Kidney tubule cell (primary cell): ENCODE data around the gene CYP2D6.
"Not testable (repeated sequence)": the region's sequence is repeated elsewhere in the genome, so short reads cannot be mapped to it uniquely, and the experiment has no call there.

Experiments used
- DNase-seq: peaks from one replicate; pipeline ENCODE4 v3.0.0-alpha.2; 2018; ENCODE audit warnings: low spot score

Gene CYP2D6

DNA sequence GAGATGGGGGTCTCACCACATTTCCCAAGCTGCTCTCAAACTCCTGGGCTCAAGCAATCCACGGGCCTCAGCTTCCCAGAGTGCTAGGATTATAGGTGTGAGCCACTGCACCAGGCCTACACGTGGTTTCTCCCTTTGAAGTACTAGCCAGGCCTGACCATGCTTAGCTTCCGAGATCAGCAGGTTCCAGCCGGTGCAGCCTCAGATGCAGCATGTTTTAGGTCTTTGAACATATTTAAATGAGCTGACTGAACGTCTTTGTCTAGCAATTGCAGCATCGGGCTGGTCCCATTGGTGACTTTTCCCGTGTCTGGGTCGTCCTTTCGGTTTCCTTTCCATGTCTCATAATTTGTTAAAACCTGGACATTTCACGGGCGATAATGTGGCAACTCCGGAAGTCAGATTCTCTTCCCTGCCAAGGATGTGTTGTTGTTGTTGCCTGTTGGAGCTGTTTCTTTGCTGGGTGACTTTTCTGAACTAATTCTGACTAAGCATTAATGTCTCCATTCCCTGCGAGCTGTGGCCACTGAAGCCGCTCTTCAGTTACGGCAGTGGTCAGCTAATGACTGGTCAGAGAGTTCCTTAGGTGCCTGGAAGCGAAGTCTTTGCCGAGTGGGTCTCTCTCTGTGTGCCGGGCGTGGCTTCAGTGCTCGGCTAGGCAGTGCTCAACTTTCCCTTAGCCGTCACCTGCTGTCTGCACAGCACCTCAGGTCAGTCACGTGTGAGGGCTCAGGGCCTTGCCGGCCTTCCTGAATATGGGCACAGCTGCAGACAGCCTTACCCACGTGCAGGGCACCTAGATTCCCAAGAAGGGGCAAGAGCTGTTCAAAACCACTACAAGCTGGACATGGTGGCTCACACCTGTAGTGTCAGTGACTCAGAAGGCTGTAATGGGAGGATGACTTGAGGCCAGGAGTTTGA lies 3.8 kb upstream of the CYP2D6 start:
- peak; percentile 38 for DNase-seq

DNA sequence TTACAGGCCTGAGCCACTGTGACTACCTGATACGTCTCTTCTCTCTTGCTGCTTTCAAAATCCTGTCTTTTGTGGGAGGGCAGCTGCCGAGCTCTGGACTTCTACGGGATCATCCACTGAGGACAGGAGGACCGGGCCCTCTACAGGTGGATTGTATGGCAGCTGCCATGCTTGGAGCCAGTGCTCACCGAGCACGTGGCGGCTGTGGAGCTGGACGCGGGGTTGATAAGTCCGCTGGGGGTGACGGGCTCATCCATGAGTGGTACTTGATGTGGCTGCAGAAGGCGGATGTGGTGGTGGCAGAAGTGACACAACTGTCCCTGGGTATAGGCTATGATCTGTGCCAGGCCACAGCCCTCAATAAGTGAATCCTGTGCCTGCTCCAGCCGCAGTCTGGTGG lies 1.8 kb upstream of the CYP2D6 start:
- DNase-seq, result no peak

DNA sequence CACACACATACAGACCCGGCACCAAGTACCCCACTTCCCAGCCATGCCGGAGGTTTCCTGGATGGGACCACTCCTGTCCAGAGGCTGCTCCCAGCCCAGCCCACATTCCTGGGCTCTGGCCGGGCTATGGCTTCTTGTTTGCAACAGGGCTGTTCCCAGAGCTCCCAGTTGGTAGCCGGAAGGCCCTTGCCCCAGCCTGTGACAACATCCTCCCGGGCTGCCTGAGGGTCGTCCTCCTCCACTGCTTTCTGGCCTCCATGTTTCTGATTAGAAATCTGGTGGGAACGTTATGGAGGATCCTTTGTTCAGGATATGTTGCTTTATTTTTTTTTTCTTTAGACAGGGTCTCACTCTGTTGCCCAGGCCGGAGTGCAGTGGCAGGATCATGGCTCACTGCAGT lies 952 bp upstream of the CYP2D6 start:
- DNase-seq, result no peak

DNA sequence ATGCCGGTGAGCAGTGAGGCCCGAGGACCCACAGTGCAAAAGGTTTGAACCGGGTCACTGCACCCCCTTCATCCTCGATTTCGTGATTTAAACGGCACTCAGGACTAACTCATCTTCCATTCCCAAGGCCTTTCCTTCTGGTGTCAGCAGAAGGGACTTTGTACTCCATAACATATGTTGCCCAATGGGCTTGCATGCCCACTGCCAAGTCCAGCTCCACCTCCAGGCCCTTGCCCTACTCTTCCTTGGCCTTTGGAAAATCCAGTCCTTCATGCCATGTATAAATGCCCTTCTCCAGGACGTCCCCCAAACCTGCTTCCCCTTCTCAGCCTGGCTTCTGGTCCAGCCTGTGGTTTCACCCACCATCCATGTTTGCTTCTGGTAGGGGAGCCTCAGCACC lies 428 bp downstream of the CYP2D6 start:
- not testable (repeated sequence) for DNase-seq

DNA sequence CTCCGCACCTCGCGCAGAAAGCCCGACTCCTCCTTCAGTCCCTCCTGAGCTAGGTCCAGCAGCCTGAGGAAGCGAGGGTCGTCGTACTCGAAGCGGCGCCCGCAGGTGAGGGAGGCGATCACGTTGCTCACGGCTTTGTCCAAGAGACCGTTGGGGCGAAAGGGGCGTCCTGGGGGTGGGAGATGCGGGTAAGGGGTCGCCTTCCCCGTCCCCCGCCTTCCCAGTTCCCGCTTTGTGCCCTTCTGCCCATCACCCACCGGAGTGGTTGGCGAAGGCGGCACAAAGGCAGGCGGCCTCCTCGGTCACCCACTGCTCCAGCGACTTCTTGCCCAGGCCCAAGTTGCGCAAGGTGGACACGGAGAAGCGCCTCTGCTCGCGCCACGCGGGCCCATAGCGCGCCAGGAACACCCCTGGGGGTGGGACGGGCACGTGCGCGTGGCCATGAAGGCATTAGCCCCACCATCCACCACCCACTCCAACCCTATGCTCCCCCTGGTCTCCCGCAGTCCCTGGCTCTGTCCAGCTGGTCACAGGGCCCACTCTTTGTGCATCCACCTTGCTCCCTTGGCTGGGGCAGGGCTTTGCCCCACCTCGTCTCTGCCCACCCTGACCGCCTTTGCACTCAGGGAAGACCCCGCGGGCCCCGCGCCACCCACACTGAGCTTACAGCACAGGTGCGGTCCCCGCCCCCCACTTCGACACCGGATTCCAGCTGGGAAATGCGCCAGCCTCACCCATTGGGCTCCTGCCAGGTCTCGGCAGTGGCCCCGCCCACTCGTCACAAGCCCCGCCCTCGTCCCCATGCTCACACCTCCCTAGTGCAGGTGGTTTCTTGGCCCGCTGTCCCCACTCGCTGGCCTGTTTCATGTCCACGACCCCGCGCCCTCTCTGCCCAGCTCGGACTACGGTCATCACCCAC lies 1.6 kb downstream of the CYP2D6 start:
- not testable (repeated sequence) for DNase-seq

DNA sequence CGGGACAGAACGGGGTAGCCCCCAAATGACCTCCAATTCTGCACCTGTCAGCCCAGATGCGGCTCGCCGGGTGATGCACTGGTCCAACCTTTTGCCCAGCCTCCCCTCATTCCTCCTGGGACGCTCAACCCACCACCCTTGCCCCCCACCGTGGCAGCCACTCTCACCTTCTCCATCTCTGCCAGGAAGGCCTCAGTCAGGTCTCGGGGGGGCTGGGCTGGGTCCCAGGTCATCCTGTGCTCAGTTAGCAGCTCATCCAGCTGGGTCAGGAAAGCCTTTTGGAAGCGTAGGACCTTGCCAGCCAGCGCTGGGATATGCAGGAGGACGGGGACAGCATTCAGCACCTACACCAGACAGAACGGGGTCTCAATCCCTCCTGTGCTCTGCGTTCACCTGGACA lies 2.6 kb downstream of the CYP2D6 start:
- not testable (repeated sequence) for DNase-seq

DNA sequence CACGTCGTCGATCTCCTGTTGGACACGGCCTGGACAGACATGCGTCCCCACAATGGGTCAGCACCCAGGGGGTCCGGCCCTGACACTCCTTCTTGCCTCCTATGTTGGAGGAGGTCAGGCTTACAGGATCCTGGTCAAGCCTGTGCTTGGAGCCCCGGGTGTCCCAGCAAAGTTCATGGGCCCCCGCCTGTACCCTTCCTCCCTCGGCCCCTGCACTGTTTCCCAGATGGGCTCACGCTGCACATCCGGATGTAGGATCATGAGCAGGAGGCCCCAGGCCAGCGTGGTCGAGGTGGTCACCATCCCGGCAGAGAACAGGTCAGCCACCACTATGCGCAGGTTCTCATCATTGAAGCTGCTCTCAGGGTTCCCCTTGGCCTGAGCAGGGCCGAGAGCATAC lies 3.0 kb downstream of the CYP2D6 start:
- no peak for DNase-seq

DNA sequence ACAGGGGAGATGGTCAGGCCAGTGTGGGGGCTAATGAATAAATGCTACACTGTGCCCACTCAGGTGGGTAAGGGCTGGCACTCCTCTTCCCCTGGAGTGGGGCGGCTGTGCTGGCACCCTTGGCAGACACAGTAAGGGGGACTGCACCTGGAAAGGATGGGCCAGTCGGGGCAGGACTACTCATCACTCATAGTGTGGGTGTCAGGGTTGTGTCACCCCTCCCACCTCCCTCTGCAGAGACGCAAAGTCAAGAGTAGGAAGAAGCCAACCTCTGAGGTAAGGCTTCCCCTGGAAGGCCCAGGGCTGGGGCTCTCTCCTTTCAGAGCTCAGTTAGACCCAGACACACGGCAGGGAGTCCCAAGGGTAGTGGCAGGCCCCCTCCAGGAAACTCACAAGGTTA lies 7.1 kb downstream of the CYP2D6 start:
- not testable (repeated sequence) for DNase-seq

DNA sequence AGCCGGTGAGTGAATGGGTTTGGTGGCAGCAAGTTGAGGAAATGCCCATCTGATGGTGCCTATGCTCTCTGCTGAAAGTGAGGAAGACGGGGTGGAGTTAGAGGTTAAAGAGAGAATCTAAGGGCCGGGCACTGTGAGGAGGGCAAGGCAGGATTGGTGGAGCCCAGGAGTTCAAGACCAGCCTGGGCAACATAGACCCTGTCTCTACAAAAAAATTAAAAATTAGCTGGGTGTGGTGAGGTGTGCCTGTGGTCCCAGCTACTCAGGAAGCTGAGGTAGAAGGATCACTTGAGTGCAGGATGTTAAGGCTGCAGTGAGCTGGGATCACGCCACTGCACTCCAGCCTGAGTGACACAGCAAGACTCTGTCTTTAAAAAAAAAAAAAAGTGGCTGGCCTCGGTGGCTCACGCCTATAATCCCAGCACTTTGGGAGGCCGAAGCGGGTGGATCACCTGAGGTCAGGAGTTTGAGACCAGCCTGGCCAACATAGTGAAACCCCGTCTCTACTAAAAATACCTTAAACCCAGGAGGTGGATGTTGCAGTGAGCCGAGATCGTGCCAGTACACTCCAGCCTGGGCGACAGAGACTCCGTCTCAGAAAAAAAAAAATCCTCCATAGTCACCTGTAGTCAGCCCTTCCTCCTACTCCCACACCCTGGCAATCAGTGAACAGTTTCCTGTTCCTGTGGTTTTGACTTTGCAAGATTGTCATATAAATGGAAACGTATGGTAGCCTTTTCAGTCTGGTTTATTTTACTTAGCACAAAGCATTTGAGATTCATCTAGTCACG lies 10.2 kb downstream of the CYP2D6 start:
- DNase-seq, result not testable (repeated sequence)

DNA sequence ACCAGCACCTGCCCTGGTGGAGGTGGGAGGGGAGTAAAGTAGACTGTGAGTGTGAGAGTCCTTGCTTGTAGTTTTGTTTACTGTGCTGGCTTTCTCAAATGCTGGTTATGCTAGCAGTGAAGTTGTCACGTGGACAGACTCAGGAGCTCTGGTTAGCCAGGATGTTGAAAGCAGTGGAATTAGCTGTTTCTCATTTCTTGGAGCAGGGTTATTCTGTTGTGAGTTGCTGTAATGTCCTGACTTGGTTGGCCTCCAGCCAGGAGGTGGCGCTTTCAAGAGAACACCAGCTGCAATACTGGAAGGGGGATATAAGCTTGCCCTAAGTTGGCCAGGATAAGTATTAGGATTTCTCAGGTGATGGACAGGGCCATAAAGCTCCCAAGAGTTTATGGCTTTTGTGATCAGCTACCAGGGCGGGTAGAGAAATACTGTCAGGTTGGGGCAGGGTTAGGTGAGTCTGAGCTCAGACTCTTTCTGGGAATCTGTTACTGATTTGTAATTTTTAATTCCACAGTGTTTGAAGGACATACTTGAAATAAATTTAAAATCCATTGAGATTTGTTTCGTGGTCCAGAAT lies 13.7 kb downstream of the CYP2D6 start:
- peak; percentile 13 for DNase-seq

DNA sequence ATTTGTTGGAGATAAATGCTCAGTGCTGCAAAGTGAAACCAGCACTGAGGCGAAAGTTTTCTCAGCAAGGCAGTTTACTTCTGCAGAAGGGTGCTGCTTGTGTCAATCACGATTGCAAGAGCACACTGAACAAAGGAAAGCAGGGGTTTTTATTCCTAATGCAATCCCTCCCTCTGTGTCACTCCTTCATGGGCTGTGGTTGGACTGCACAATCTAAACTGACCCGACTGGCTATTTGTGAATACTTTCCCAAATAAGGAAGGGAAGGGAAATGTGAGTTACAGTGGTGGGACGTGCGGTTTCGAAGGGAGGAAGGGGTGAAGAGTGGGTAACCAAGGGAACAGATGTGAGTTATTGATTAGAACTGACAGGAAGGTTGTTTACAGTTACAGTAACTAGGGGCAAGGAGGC lies 15.2 kb downstream of the CYP2D6 start:
- DNase-seq, result not testable (repeated sequence)

DNA sequence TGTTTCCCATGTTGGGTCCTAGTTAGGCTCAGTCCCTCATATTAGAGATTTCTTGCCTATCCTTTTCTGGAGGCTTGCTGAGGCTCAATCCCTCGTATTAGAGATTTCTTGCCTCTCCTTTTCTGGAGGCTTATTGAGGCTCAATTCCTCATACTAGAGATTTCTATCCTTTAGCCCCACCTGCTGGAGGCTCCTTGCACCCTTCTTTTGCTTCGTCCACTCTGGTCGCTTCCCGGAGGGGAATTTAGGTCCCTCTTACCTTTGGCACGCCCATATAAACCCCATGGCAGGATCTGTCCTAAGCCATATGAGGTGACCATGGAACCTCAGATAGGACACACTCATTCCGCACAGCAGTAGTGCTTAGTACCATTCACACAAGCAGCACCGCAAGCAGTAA lies 15.9 kb downstream of the CYP2D6 start:
- DNase-seq, result no peak

DNA sequence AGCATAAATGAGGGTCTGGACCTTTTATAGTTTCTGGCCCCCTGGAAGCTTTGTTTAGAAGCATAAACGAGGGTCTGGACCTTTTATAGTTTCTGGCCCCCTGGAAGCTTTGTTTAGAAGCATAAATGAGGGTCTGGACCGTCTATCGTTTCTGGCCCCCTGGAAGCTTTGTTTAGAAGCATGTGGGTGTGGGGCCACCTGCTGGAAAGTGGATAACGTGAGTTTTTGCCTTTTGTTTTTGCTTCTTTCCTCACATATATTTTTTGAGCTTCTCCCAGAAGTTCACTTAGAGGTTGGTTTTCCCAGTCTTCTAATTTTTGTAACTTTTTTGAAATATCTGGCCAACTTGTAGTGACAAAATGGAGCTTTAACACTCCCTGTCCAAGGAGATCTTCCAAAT lies 17.8 kb downstream of the CYP2D6 start:
- not testable (repeated sequence) for DNase-seq

DNA sequence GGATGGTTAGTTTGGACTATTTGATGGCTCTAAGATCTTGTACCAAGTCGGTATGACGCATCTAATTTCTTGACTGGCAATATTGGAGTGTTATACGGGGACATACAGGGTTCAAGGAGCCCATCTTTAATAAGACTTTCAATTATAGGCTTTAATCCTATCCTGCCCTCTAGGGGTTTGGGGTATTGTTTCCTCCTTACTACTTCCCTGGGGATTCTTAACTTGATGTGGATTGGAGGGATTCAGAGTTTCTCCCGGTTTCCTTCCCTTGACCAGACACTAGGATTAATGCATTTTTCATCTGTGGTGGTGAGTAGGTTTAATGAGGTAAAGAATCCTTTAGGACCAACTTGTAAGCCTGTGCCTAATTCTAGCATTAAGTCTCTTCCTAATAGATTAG lies 18.8 kb downstream of the CYP2D6 start:
- no peak for DNase-seq

DNA sequence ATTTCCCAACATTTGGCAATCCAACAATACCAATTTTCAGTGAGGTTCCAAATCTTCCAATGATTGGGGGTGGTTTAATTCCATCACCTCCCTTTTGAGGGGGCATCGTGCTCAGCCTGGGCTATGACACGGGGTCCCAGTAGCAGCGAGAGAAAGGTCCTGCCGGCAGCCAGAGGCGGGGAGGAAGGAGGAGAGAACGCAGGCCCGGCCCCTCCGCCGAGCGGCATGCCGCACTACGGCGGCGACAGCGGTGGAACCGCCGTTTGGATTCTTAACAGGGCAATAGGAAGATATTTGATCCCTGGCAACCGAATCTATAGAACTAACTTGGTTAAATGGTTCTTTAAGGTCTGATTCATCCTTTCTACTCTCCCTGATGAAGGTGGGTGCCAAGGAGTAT lies 21.8 kb downstream of the CYP2D6 start:
- DNase-seq, result no peak

DNA sequence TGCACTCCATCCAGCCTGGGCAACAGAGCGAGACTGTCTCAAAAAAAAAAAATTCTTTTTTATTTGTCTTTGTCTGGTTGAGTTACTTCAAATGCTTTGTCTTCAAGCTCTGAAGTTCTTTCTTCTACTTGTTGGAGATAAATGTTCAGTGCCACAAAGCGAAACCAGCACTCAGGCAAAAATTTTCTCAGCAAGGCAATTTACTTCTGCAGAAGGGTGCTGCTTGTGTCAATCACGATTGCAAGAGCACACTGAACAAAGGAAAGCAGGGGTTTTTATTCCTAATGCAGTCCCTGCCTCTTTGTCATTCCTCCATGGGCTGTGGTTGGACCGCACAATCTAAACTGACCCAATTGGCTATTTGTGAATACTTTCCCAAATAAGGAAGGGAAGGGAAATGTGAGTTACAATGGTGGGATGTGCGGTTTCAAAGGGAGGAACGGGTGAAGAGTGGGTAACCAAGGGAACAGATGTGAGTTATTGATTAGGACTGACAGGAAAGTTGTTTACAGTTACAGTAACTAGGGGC lies 26.2 kb downstream of the CYP2D6 start:
- DNase-seq, result not testable (repeated sequence)

DNA sequence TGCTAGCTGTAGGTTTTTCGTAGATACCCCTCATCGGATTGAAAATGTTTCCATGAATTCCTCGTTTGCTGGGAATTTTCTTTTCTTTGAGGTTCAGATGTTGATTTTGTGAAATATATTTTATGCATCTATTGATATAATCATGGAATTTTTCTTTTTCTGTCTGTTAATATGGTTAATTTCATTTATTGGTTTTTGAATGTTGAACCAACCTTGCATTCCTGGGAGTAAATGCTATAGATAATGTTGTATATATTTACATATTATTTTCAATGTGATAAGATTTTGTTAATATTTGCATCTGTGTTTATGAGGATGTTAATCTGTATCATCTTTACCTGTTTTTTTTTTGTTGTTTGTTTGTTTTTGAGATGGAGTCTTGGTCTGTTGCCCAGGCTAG lies 29.4 kb downstream of the CYP2D6 start:
- no peak for DNase-seq

DNA sequence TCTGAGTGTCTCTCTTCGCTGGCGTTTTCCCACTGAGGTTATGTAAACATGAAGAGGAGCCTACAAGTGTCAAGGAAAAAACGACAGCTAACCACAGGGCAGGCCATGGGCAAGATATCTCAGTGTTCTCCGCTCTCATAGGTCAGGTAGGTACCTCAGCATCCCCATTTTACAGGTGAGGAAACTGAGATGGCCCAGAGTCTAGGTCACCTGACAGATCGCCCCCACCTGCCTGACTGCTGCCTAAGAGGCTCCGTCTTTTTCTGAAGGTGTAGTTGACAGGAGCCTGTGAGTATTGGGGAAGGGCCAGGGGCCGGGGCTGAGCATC lies 39.2 kb downstream of the CYP2D6 start:
- no peak for DNase-seq

DNA sequence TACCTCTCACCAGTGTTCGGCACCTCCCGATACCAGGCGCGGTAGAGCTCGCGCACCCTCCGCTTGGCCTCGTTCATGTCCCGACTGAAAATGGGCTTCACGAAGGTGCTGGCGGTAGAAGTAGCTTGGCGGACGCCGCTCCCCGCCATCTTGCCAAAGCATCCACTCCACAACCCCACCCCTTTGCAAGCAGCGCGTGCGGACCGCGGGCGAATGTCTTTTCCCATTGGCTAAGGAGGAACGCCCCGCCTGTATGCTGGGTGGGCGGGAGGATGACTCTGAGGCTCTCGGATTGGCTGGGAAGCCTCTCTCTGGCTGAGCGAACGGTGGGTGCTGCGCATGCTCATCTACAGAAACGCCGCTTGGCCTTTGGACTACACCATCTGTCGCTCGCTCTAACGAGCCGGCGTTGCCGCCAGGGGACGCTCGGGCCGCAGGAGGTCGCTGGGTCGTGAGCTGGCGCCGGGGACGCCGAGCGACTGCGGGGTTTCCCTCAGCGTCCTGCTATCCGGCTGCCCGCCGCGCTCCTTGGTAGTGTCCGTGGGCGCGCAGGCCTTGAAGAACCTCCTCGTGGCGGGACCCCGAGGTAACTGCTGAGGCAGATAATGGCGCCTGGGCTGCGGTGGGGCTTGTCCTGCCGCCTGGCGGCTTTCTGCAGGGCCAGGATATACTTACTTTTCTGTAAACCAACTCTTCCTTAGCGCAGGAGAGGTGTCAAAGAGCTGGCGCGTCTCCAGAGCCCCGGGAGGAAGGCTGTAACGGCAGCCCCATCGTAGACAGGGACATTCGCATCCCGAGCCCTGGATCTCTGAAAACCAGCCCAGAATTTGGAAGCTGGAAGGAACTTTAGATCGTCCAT lies 39.8 kb downstream of the CYP2D6 start, which contains the start of gene NDUFA6:
Gene NDUFA6 (minus strand): TSS at position 177 of the 859 bp plus-strand sequence. CDS start 28 bp downstream, at position 149.
- DNase-seq, result peak; percentile 99

DNA sequence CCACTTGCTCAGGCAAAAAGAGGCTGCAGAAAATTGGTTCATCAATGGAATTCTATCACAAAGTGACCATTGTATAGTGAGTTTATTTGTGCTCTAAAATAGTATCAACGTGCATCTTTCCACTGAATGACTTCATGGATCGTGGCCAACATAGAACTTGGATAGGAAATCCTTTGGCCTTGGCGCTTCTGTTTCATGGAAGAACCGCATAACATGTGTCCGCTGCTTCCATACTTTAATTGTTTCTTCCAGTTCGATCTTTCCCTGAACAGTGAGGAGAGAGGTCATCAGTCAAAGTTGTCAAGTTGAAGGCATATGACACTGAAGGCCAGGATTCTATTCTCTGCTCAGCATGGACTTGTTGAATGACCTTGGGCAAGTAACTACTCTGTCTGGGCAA lies 44.6 kb downstream of the CYP2D6 start:
- no peak for DNase-seq
